HepG2 (cell line): ENCODE results near the gene SYDE1.

Experiments
- CBX5 ChIP-seq: sonication (generic); formaldehyde crosslinking; IDR thresholded peaks from 2 replicates; pipeline ENCODE4 v1.4.0; 2020; ENCODE audit warnings: missing genetic modification reagents, borderline replicate concordance
- GATAD2A ChIP-seq: IDR thresholded peaks from 2 replicates; pipeline ENCODE4 v1.6.1; 2016
- HOXA5 ChIP-seq: sonication (generic); formaldehyde crosslinking; IDR thresholded peaks from 2 replicates; pipeline ENCODE4 v1.4.0; 2020; ENCODE audit warnings: missing genetic modification reagents
- KLF6 ChIP-seq: IDR thresholded peaks from 2 replicates; pipeline ENCODE4 v1.8.0; 2016; ENCODE audit warnings: missing biosample characterization, missing genetic modification reagents
- POLR2A ChIP-seq, 2 experiments: IDR thresholded peaks; 2 replicates each; pipeline ENCODE4 v1.6.1; 2011; ENCODE audit warnings: low read depth in 2 of 2, low read length in 2 of 2, mild to moderate bottlenecking in 1 of 2, moderate library complexity in 1 of 2; ENCODE audit not compliant: insufficient read depth in 1 of 2
- POLR2AphosphoS2 ChIP-seq: IDR thresholded peaks from 2 replicates; pipeline ENCODE4 v1.6.1; 2011; ENCODE audit warnings: low read depth, low read length, improper control_type of control experiment
- RFX5 ChIP-seq: IDR thresholded peaks from 2 replicates; pipeline ENCODE4 v1.6.1; 2011; ENCODE audit warnings: low read depth, low read length, improper control_type of control experiment
- TRIM24 ChIP-seq: sonication (generic); formaldehyde crosslinking; IDR thresholded peaks from 2 replicates; pipeline ENCODE4 v1.8.0; 2022; ENCODE audit warnings: mild to moderate bottlenecking, missing genetic modification reagents
- ZNF3 ChIP-seq: IDR thresholded peaks from 2 replicates; pipeline ENCODE4 v1.7.0; 2017; ENCODE audit warnings: inconsistent platforms
- ZNF331 ChIP-seq: sonication (generic); formaldehyde crosslinking; IDR thresholded peaks from 2 replicates; pipeline ENCODE4 v1.4.0; 2020; ENCODE audit warnings: missing genetic modification reagents
- ZNF703 ChIP-seq: sonication (generic); formaldehyde crosslinking; IDR thresholded peaks from 2 replicates; pipeline ENCODE4 v1.5.1; 2020; ENCODE audit warnings: missing genetic modification reagents, mild to moderate bottlenecking, moderate library complexity, borderline replicate concordance
- TF ChIP-seq, protein P1 (sequence below): sonication (generic); formaldehyde crosslinking; IDR thresholded peaks from 2 replicates; pipeline ENCODE4 v1.5.0; 2020; ENCODE audit warnings: mild to moderate bottlenecking, missing genetic modification reagents, moderate library complexity

- no peak for TF ChIP-seq ZNF331 (CRISPR knock-in tag)
- TF ChIP-seq POLR2A (IDR thresholded peaks at IDR 0.05; ENCODE audit: insufficient read depth in 1 of 2, low read depth in 2 of 2, low read length in 2 of 2) = no peak
- no peak for TF ChIP-seq CBX5 (CRISPR knock-in tag)
- no peak for TF ChIP-seq GATAD2A (CRISPR knock-in tag)
- no peak for TF ChIP-seq TRIM24 (CRISPR knock-in tag)
- TF ChIP-seq, protein P1, sequence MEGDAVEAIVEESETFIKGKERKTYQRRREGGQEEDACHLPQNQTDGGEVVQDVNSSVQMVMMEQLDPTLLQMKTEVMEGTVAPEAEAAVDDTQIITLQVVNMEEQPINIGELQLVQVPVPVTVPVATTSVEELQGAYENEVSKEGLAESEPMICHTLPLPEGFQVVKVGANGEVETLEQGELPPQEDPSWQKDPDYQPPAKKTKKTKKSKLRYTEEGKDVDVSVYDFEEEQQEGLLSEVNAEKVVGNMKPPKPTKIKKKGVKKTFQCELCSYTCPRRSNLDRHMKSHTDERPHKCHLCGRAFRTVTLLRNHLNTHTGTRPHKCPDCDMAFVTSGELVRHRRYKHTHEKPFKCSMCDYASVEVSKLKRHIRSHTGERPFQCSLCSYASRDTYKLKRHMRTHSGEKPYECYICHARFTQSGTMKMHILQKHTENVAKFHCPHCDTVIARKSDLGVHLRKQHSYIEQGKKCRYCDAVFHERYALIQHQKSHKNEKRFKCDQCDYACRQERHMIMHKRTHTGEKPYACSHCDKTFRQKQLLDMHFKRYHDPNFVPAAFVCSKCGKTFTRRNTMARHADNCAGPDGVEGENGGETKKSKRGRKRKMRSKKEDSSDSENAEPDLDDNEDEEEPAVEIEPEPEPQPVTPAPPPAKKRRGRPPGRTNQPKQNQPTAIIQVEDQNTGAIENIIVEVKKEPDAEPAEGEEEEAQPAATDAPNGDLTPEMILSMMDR (CRISPR knock-in tag) = no peak
- no peak for TF ChIP-seq KLF6
- no peak for TF ChIP-seq ZNF703
- TF ChIP-seq RFX5 = no peak
- TF ChIP-seq POLR2AphosphoS2 = no peak
- no peak for TF ChIP-seq HOXA5
- TF ChIP-seq ZNF3 (CRISPR knock-in tag) = no peak
Measured at GRCh38 chr19:15062036-15062435, 45.2 kb upstream of the SYDE1 start.
